Uterus (tissue), 2 donors: Measurements from ENCODE around the gene FAM163B.

ENCODE experiments used
- POLR2A ChIP-seq, 2 donors: fragments of 450-650 bp; IDR thresholded peaks; one replicate each; pipeline ENCODE4 v1.6.1; 2016; ENCODE audit warnings: antibody characterized with exemption in 2 of 2, mild to moderate bottlenecking in 1 of 2, moderate library complexity in 1 of 2
- TF ChIP-seq, protein P1 (sequence below), 4 experiments: fragments of 200-600 bp in 2 of 4; fragments of 450-650 bp in 2 of 4; sonication (generic) in 2 of 4; IDR thresholded peaks; one replicate each; pipeline ENCODE4 v1.5.1; 2016 to 2019; ENCODE audit warnings: antibody characterized with exemption in 4 of 4, mild to moderate bottlenecking in 2 of 4, moderate library complexity in 1 of 4

DNA sequence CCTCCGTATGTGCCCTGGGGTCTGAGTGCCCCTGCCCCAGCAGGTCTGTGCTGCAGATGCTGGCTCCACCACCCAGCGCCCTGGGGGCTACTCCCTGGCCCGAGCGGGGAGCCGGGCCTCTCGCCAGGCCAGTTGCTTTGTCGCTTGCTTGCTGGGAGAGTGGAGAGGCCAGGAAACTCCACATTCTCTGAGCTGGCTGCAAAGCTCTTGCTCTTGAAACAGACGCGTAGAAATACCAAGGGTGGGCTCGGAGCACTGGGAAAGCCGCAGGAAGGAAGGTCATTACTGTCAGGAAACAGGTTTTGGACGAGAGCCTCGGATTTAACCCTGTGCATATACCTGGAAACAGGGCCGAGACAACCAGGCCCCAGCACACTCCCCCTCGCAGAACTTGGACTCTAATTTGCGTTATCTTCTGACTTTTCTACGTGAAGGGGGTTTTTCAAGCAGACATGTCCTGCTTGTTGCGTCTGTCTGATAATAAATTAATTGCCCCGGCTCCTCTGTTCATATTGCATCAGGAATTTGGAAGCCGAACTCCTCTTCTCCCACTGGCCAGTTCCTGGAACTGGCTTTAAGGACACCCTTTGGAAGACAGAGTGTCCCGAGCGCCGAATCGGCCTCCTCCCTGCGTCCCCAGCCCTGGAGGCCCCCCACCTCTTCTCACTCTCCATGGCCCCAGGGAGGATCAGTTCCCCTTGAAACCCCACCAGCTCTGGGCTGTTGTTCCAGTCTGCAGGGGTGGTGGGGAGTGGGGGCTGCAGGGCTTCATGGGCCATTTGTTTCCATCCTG, 63.5 kb downstream of the FAM163B start:
- TF ChIP-seq, protein P1, sequence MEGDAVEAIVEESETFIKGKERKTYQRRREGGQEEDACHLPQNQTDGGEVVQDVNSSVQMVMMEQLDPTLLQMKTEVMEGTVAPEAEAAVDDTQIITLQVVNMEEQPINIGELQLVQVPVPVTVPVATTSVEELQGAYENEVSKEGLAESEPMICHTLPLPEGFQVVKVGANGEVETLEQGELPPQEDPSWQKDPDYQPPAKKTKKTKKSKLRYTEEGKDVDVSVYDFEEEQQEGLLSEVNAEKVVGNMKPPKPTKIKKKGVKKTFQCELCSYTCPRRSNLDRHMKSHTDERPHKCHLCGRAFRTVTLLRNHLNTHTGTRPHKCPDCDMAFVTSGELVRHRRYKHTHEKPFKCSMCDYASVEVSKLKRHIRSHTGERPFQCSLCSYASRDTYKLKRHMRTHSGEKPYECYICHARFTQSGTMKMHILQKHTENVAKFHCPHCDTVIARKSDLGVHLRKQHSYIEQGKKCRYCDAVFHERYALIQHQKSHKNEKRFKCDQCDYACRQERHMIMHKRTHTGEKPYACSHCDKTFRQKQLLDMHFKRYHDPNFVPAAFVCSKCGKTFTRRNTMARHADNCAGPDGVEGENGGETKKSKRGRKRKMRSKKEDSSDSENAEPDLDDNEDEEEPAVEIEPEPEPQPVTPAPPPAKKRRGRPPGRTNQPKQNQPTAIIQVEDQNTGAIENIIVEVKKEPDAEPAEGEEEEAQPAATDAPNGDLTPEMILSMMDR (IDR thresholded peaks at IDR 0.05) = no peak
- no peak for TF ChIP-seq POLR2A (IDR thresholded peaks at IDR 0.05)
